K562 (cell line): ENCODE measurements around the gene PLCB3.

Source experiments
- BACH1 ChIP-seq: fragments of 200-800 bp; sonication (Bioruptor generic); IDR thresholded peaks from 2 replicates; pipeline ENCODE4 v1.6.1; 2016; ENCODE audit warnings: missing genetic modification characterization, missing compliant biosample characterization
- CBX5 ChIP-seq: IDR thresholded peaks from 2 replicates; pipeline ENCODE4 v1.6.1; 2014; ENCODE audit warnings: low read depth, borderline replicate concordance
- CTCF ChIP-seq, 3 experiments: IDR thresholded peaks in 2 of 3; conservative IDR thresholded peaks in 1 of 3; 2 replicates each; pipeline ENCODE4 v1.5.1; 2011 to 2012; ENCODE audit warnings: low read length in 3 of 3, mild to moderate bottlenecking in 3 of 3, control low read depth in 2 of 3, improper control_type of control experiment in 1 of 3, inconsistent platforms in 1 of 3, low read depth in 1 of 3, mixed read lengths in 1 of 3, moderate library complexity in 1 of 3; ENCODE audit not compliant: insufficient read depth in 2 of 3
- ESRRB ChIP-seq: fragments of 250-450 bp; sonication (Bioruptor Pico); IDR thresholded peaks from 2 replicates; pipeline ENCODE4 v1.5.0; 2020; ENCODE audit warnings: mild to moderate bottlenecking, moderate library complexity, borderline replicate concordance
- ETS2 ChIP-seq: IDR thresholded peaks from 2 replicates; pipeline ENCODE4 v1.6.1; 2016; ENCODE audit warnings: borderline replicate concordance, missing genetic modification characterization, mild to moderate bottlenecking, moderate library complexity, missing compliant biosample characterization; ENCODE audit not compliant: poor library complexity, severe bottlenecking
- GABPB1 ChIP-seq: sonication (generic); formaldehyde crosslinking; IDR thresholded peaks from 2 replicates; pipeline ENCODE4 v1.8.0; 2022; ENCODE audit warnings: mild to moderate bottlenecking, missing genetic modification reagents
- GATAD2A ChIP-seq: fragments of 450-650 bp; IDR thresholded peaks from 2 replicates; pipeline ENCODE4 v1.6.1; 2017
- PML ChIP-seq: IDR thresholded peaks from 2 replicates; pipeline ENCODE4 v1.6.1; 2012; ENCODE audit warnings: low read length, inconsistent platforms
- POLR2AphosphoS5 ChIP-seq: IDR thresholded peaks from 2 replicates; pipeline ENCODE4 v1.6.1; 2011; ENCODE audit warnings: mild to moderate bottlenecking, low read depth, low read length, moderate library complexity; ENCODE audit not compliant: control insufficient read depth, insufficient read depth
- SMARCB1 ChIP-seq: IDR thresholded peaks from 2 replicates; pipeline ENCODE4 v1.6.1; 2011; ENCODE audit warnings: improper control_type of control experiment, low read depth; ENCODE audit not compliant: insufficient read length
- TSC22D4 ChIP-seq: fragments of 450-650 bp; IDR thresholded peaks from 2 replicates; pipeline ENCODE4 v1.6.1; 2016; ENCODE audit warnings: missing genetic modification characterization, missing biosample characterization, control low read depth
- TF ChIP-seq, protein P1 (sequence below), 2 experiments: fragments of 450-650 bp; formaldehyde crosslinking in 1 of 2; IDR thresholded peaks; 2 replicates each; pipeline versions ENCODE4 v1.4.0 to v1.6.1; 2014 to 2020; ENCODE audit warnings: mild to moderate bottlenecking in 2 of 2, borderline replicate concordance in 1 of 2, low read depth in 1 of 2
- TF ChIP-seq, protein P2 (sequence below): sonication (generic); formaldehyde crosslinking; IDR thresholded peaks from 2 replicates; pipeline ENCODE4 v1.8.1; 2022; ENCODE audit warnings: missing genetic modification reagents

GRCh38 chr11:64201543-64201942 is 49.8 kb upstream of the PLCB3 start:
- TF ChIP-seq CTCF (IDR thresholded peaks at IDR 0.05 in 2 of 3, conservative IDR thresholded peaks at IDR 0.05 in 1 of 3; ENCODE audit: insufficient read depth in 2 of 3, low read depth in 1 of 3, low read length in 3 of 3) (no peak), POLR2AphosphoS5 (no peak), SMARCB1 (no peak), GABPB1 (CRISPR knock-in tag) (no peak), TSC22D4 (no peak), BACH1 (tag) (no peak), CBX5 (no peak), PML (no peak), ESRRB (no peak), GATAD2A (no peak), ETS2 (tag) (no peak)
- TF ChIP-seq, protein P1, sequence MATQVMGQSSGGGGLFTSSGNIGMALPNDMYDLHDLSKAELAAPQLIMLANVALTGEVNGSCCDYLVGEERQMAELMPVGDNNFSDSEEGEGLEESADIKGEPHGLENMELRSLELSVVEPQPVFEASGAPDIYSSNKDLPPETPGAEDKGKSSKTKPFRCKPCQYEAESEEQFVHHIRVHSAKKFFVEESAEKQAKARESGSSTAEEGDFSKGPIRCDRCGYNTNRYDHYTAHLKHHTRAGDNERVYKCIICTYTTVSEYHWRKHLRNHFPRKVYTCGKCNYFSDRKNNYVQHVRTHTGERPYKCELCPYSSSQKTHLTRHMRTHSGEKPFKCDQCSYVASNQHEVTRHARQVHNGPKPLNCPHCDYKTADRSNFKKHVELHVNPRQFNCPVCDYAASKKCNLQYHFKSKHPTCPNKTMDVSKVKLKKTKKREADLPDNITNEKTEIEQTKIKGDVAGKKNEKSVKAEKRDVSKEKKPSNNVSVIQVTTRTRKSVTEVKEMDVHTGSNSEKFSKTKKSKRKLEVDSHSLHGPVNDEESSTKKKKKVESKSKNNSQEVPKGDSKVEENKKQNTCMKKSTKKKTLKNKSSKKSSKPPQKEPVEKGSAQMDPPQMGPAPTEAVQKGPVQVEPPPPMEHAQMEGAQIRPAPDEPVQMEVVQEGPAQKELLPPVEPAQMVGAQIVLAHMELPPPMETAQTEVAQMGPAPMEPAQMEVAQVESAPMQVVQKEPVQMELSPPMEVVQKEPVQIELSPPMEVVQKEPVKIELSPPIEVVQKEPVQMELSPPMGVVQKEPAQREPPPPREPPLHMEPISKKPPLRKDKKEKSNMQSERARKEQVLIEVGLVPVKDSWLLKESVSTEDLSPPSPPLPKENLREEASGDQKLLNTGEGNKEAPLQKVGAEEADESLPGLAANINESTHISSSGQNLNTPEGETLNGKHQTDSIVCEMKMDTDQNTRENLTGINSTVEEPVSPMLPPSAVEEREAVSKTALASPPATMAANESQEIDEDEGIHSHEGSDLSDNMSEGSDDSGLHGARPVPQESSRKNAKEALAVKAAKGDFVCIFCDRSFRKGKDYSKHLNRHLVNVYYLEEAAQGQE (IDR thresholded peaks at IDR 0.05; ENCODE audit: borderline replicate concordance) = no peak
- TF ChIP-seq, protein P1 (CRISPR knock-in tag; IDR thresholded peaks at IDR 0.05; ENCODE audit: low read depth) = no peak
- TF ChIP-seq, protein P2, sequence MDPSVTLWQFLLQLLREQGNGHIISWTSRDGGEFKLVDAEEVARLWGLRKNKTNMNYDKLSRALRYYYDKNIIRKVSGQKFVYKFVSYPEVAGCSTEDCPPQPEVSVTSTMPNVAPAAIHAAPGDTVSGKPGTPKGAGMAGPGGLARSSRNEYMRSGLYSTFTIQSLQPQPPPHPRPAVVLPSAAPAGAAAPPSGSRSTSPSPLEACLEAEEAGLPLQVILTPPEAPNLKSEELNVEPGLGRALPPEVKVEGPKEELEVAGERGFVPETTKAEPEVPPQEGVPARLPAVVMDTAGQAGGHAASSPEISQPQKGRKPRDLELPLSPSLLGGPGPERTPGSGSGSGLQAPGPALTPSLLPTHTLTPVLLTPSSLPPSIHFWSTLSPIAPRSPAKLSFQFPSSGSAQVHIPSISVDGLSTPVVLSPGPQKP = no peak
